ENCODE results near the gene INSR.

INSR gene

DNA sequence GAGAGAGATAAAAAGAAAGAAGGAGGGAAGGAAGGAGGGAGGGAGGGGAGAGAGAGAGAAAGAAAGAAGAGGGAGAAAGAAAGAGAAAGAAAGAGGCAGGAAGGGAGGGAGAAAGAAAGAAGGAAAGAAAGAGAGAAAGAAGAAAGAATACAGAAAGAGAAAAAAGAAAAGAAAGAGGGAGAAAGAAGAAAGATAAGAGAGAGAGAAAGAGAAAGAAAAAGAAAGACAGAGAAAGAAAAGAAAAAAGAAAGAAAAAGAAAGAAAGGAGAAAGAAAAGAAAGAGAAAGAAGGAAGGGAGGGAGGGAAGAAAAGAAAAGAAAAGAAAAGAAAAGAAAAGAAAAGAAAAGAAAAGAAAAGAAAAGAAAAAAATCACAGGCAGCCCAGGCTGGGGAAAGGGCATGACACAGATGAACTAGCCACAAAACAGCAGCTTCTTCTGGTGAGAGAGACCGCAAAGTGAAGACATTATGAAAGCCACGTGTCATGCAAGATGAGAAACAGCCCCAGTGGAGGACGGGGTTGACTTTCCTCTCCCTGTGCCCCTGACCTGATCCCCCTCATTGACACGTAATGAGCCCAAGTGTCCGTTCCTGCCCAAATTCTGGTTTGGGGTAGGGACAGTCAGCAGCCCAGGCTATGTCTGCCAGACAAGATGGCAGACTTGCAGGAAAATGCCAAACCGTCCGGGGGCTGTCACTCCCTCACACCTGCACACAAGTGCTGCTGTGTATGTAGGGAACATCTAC is 102.1 kb downstream of the INSR start:
- TF ChIP-seq, protein P1, sequence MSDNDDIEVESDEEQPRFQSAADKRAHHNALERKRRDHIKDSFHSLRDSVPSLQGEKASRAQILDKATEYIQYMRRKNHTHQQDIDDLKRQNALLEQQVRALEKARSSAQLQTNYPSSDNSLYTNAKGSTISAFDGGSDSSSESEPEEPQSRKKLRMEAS (IDR thresholded peaks at IDR 0.05): no peak
- TF ChIP-seq FOXM1 (IDR thresholded peaks at IDR 0.05; ENCODE audit: borderline replicate concordance, low read depth): no peak
- no peak for TF ChIP-seq TAF1 (IDR thresholded peaks at IDR 0.05; ENCODE audit: low read depth)
- no peak for TF ChIP-seq TEAD4 (IDR thresholded peaks at IDR 0.05)
- TF ChIP-seq EP300 (IDR thresholded peaks at IDR 0.05; ENCODE audit: borderline replicate concordance): no peak
- no peak for TF ChIP-seq TCF12 (IDR thresholded peaks at IDR 0.05; ENCODE audit: low read depth)
- TF ChIP-seq, protein P2, sequence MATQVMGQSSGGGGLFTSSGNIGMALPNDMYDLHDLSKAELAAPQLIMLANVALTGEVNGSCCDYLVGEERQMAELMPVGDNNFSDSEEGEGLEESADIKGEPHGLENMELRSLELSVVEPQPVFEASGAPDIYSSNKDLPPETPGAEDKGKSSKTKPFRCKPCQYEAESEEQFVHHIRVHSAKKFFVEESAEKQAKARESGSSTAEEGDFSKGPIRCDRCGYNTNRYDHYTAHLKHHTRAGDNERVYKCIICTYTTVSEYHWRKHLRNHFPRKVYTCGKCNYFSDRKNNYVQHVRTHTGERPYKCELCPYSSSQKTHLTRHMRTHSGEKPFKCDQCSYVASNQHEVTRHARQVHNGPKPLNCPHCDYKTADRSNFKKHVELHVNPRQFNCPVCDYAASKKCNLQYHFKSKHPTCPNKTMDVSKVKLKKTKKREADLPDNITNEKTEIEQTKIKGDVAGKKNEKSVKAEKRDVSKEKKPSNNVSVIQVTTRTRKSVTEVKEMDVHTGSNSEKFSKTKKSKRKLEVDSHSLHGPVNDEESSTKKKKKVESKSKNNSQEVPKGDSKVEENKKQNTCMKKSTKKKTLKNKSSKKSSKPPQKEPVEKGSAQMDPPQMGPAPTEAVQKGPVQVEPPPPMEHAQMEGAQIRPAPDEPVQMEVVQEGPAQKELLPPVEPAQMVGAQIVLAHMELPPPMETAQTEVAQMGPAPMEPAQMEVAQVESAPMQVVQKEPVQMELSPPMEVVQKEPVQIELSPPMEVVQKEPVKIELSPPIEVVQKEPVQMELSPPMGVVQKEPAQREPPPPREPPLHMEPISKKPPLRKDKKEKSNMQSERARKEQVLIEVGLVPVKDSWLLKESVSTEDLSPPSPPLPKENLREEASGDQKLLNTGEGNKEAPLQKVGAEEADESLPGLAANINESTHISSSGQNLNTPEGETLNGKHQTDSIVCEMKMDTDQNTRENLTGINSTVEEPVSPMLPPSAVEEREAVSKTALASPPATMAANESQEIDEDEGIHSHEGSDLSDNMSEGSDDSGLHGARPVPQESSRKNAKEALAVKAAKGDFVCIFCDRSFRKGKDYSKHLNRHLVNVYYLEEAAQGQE (IDR thresholded peaks at IDR 0.05; ENCODE audit: low read depth): no peak
- no peak for TF ChIP-seq RAD21 (IDR thresholded peaks at IDR 0.05; ENCODE audit: low read depth)
- TF ChIP-seq ZBTB7A (IDR thresholded peaks at IDR 0.05; ENCODE audit: low read depth): no peak
- TF ChIP-seq CEBPB (IDR thresholded peaks at IDR 0.05): no peak
- TF ChIP-seq EGR1 (IDR thresholded peaks at IDR 0.05): no peak
- no peak for TF ChIP-seq NFIC (IDR thresholded peaks at IDR 0.05)
- no peak for TF ChIP-seq YY1 (IDR thresholded peaks at IDR 0.05; ENCODE audit: low read depth)
- TF ChIP-seq CREB1 (IDR thresholded peaks at IDR 0.05; ENCODE audit: low read depth): no peak

DNA sequence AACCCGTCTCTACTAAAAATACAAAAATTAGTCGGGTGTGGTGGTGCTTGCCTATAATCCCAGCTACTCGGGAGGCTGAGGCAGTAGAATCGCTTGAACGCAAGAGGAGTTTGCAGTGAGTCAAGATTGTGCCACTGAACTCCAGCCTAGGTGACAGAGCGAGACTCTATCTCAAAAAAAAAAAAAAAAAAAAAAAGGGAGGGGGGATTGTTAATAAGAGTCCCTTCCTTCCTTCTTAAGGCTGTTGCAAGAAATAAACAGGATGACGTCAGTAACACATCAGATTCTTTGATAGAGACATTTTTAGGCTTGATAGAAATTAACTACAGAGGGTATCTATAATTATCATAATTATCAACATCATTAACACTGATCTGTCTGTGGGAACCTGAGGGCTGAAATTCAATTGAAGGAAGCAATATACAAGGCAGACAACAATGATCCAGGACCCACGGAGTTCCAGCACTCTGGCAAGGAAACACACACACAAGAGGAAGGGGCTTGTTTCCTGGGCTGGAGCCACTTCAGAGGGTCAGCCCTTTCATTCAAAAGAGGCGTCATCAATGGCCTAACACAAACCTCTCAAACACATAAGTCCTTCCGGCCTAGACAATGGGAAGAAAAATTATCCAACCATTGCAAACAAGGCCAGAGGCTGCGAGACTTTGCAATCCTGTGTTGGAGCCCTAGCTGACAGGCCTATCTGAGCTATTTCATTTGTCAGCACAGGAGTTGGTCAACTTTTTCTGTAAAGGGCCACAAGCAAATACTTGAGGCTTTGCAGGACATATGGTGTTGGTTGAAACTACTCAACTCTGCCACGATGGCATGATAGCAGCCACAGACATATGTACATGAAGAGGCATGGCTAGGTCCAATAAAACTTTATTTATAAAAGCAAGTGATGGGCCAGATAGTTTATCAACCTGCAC is 105.2 kb downstream of the INSR start:
- TF ChIP-seq, protein P3, sequence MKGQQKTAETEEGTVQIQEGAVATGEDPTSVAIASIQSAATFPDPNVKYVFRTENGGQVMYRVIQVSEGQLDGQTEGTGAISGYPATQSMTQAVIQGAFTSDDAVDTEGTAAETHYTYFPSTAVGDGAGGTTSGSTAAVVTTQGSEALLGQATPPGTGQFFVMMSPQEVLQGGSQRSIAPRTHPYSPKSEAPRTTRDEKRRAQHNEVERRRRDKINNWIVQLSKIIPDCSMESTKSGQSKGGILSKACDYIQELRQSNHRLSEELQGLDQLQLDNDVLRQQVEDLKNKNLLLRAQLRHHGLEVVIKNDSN (IDR thresholded peaks at IDR 0.05): no peak
- no peak for TF ChIP-seq EP300 (IDR thresholded peaks at IDR 0.05; ENCODE audit: borderline replicate concordance)
- TF ChIP-seq FOXM1 (IDR thresholded peaks at IDR 0.05; ENCODE audit: borderline replicate concordance, low read depth): no peak
- no peak for TF ChIP-seq ZBTB7A (IDR thresholded peaks at IDR 0.05; ENCODE audit: low read depth)

DNA sequence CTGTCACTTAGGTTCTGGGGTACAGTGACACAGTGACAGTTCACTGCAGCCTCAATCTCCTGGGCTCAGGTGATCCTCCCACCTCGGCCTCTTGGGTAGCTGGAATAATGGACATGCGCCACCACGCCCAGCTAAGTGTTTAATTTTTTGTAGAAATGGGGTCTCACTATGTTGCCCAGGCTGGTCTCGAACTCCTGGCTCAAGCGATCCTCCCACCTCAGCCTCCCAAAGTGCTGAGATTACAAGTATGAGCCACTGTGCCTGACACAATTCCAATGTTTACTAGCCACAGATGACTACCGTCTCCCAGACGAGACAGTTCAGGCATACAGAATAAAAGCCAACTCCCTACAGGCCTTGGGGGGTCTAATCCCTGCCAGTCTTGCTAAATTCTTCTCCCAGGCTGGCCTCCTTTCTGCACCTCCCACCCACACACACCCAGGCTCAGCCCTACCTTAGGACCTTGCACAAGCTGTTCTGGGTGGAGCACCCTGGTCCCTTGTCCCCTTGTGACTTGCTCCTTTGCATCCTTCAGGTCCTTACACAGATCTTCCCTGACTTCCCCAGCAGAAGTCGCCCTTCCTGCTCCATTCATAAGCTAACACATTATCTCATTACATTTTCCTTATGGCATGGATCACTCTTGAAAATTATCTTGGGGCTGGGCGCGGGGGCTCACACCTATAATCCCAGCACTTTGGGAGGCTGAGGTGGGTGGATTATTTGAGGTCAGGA is 106.4 kb downstream of the INSR start:
- TF ChIP-seq TAF1 (IDR thresholded peaks at IDR 0.05; ENCODE audit: low read depth) (no peak), EP300 (IDR thresholded peaks at IDR 0.05; ENCODE audit: borderline replicate concordance) (no peak), FOXM1 (IDR thresholded peaks at IDR 0.05; ENCODE audit: borderline replicate concordance, low read depth) (no peak)
- TF ChIP-seq, protein P1 (IDR thresholded peaks at IDR 0.05): no peak

DNA sequence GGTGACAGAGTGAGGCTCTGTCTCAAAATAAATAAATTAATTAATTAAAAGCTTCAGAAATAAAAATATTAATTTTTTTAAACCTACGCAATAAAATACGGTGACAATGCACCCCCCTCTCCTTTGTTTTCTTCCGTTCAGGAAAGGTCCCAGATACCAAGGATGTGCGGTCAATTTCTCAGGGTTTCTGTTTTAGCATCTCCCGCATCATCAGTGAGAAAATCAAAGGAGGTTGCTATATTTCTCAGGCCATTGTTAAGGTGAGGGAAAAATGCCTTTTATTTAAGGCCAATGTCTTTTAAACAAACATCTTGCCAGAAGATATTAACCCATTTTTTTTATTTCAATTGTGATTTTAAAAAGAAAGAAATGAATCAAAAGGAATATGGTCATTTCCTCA is 111.7 kb downstream of the INSR start:
- TF ChIP-seq, protein P1 (IDR thresholded peaks at IDR 0.05): no peak
- TF ChIP-seq YY1 (IDR thresholded peaks at IDR 0.05; ENCODE audit: low read depth) (no peak), CREB1 (IDR thresholded peaks at IDR 0.05; ENCODE audit: low read depth) (no peak), TAF1 (IDR thresholded peaks at IDR 0.05; ENCODE audit: low read depth) (no peak), FOXM1 (IDR thresholded peaks at IDR 0.05; ENCODE audit: borderline replicate concordance, low read depth) (no peak), EP300 (IDR thresholded peaks at IDR 0.05; ENCODE audit: borderline replicate concordance) (no peak), RAD21 (IDR thresholded peaks at IDR 0.05; ENCODE audit: low read depth) (no peak), NFIC (IDR thresholded peaks at IDR 0.05) (no peak), TCF12 (IDR thresholded peaks at IDR 0.05; ENCODE audit: low read depth) (no peak), TEAD4 (IDR thresholded peaks at IDR 0.05) (no peak), ZBTB7A (IDR thresholded peaks at IDR 0.05; ENCODE audit: low read depth) (no peak), EGR1 (IDR thresholded peaks at IDR 0.05) (no peak), CEBPB (IDR thresholded peaks at IDR 0.05) (no peak)
- TF ChIP-seq, protein P2 (IDR thresholded peaks at IDR 0.05; ENCODE audit: low read depth): no peak
- TF ChIP-seq, protein P3 (IDR thresholded peaks at IDR 0.05): no peak

All from Ishikawa (cell line).